Measurements from ENCODE around the gene EMID1.

DNA sequence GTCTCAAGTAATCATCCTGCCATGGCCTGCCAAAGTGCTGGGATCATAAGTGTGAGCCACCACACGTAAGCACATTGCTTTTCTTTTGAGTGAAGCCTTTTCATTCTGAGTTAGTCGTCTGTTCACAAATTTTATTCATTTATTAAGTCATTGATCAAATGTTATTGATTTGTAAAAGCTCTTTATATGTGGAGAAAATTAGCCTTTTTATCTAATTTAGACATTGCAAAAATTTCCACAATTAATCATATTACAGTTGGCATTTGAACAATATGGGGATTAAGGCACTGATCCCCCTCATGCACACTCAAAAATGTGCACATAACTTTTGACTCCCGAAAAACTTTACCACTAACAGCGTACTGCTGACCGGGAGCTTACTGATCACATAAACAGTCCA is 7.5 kb upstream of the EMID1 start:
- TF ChIP-seq YY1 (IDR thresholded peaks at IDR 0.05; ENCODE audit: low read depth) (no peak), CEBPB (IDR thresholded peaks at IDR 0.05) (no peak), EP300 (IDR thresholded peaks at IDR 0.05; ENCODE audit: borderline replicate concordance) (no peak), RAD21 (IDR thresholded peaks at IDR 0.05; ENCODE audit: low read depth) (no peak)
- TF ChIP-seq, protein P1, sequence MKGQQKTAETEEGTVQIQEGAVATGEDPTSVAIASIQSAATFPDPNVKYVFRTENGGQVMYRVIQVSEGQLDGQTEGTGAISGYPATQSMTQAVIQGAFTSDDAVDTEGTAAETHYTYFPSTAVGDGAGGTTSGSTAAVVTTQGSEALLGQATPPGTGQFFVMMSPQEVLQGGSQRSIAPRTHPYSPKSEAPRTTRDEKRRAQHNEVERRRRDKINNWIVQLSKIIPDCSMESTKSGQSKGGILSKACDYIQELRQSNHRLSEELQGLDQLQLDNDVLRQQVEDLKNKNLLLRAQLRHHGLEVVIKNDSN (IDR thresholded peaks at IDR 0.05), result no peak
- TF ChIP-seq, protein P2, sequence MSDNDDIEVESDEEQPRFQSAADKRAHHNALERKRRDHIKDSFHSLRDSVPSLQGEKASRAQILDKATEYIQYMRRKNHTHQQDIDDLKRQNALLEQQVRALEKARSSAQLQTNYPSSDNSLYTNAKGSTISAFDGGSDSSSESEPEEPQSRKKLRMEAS (IDR thresholded peaks at IDR 0.05), result no peak

Measured in Ishikawa (cell line).